Right atrium auricular region (tissue), 2 donors: Measurements from ENCODE around the gene EDN1. TPM values are rescaled to one million over a fixed set of nuclear protein-coding genes. Genes with fewer than 3 reads are reported as not detected.

Experiments
- DNase-seq: peaks from one replicate; pipeline ENCODE4 v3.0.0-alpha.2; 2019; ENCODE audit warnings: low spot score
- H3K27ac ChIP-seq, 2 donors: fragments of 200-600 bp; sonication (generic); 1 replicate in 1 of 2; 2 replicates in 1 of 2; pipeline ENCODE4 v1.5.1; 2016 to 2019
- H3K27me3 ChIP-seq, 2 donors: fragments of 200-600 bp; sonication (generic); one replicate each; pipeline versions ENCODE4 v1.5.1 to v1.6.0; 2017 to 2019
- H3K36me3 ChIP-seq: fragments of 200-600 bp; sonication (generic); one replicate; pipeline ENCODE4 v1.5.1; 2016
- H3K4me1 ChIP-seq, 2 donors: fragments of 200-600 bp; sonication (generic); one replicate each; pipeline versions ENCODE4 v1.5.1 to v1.6.0; 2017 to 2019
- H3K4me3 ChIP-seq, 2 donors: fragments of 200-600 bp; sonication (generic); 1 replicate in 1 of 2; 2 replicates in 1 of 2; pipeline ENCODE4 v1.5.1; 2017 to 2019; ENCODE audit warnings: mild to moderate bottlenecking in 1 of 2, moderate library complexity in 1 of 2
- H3K9me3 ChIP-seq, 2 donors: fragments of 200-600 bp; sonication (generic); one replicate each; pipeline ENCODE4 v1.5.1; 2019
- CTCF ChIP-seq, 2 donors: fragments of 200-600 bp; sonication (generic); IDR thresholded peaks; one replicate each; pipeline ENCODE4 v1.5.1; 2019; ENCODE audit warnings: antibody characterized with exemption in 2 of 2
- total RNA-seq, 2 donors: library from RNA; depleted of rRNA; stranded (reverse); fragments of >200 nt; gene quantifications; one replicate each; pipeline ENCODE4 v1.1.0, GENCODE V29; 2016

EDN1 gene
- total RNA-seq, 2 donors from 2014 or later = 9.0 to 13.4 TPM

- no peak overlapping the region for H3K4me3 ChIP-seq
- H3K4me1 ChIP-seq = no peaks in the 10 kb centered on the region
- H3K36me3 ChIP-seq = no peaks in the 10 kb centered on the region
- TF ChIP-seq CTCF (IDR thresholded peaks at IDR 0.05) = no peak
- H3K9me3 ChIP-seq = no peaks in the 10 kb centered on the region
- no peak for DNase-seq
- no peak overlapping the region for H3K27ac ChIP-seq
- no peaks in the 10 kb centered on the region for H3K27me3 ChIP-seq
These were observed 52.9 kb downstream of the EDN1 start for GRCh38 chr6:12343122-12343439.

GRCh38 chr6:12343440-12344162 lies 53.4 kb downstream of the EDN1 start:
- no peaks in the 10 kb centered on the region for H3K9me3 ChIP-seq
- no peak for DNase-seq
- no peak overlapping the region for H3K27ac ChIP-seq
- H3K4me1 ChIP-seq = no peaks in the 10 kb centered on the region
- H3K36me3 ChIP-seq = no peaks in the 10 kb centered on the region
- no peak for TF ChIP-seq CTCF (IDR thresholded peaks at IDR 0.05)
- H3K27me3 ChIP-seq = no peaks in the 10 kb centered on the region
- no peak overlapping the region for H3K4me3 ChIP-seq

GRCh38 chr6:12344296-12344695 lies 54.1 kb downstream of the EDN1 start:
- H3K27ac ChIP-seq = no peak overlapping the region
- H3K4me3 ChIP-seq = no peak overlapping the region
- no peaks in the 10 kb centered on the region for H3K9me3 ChIP-seq
- no peak for DNase-seq
- no peak for TF ChIP-seq CTCF (IDR thresholded peaks at IDR 0.05)
- H3K36me3 ChIP-seq = no peaks in the 10 kb centered on the region
- no peaks in the 10 kb centered on the region for H3K4me1 ChIP-seq
- no peaks in the 10 kb centered on the region for H3K27me3 ChIP-seq

GRCh38 chr6:12344961-12345693 lies 55.0 kb downstream of the EDN1 start:
- no peaks in the 10 kb centered on the region for H3K4me1 ChIP-seq
- H3K9me3 ChIP-seq = no peaks in the 10 kb centered on the region
- no peak for DNase-seq
- no peak overlapping the region for H3K27ac ChIP-seq
- no peaks in the 10 kb centered on the region for H3K36me3 ChIP-seq
- H3K27me3 ChIP-seq = no peaks in the 10 kb centered on the region
- no peak for TF ChIP-seq CTCF (IDR thresholded peaks at IDR 0.05)
- no peak overlapping the region for H3K4me3 ChIP-seq

- Histone ChIP-seq H3K36me3 (no peaks in the 10 kb centered on the region), H3K27ac (no peak overlapping the region), H3K27me3 (no peaks in the 10 kb centered on the region), H3K4me3 (no peak overlapping the region), H3K9me3 (no peaks in the 10 kb centered on the region), H3K4me1 (no peaks in the 10 kb centered on the region)
- DNase-seq = no peak
- TF ChIP-seq CTCF (IDR thresholded peaks at IDR 0.05) = no peak
These were observed 55.5 kb downstream of the EDN1 start for GRCh38 chr6:12345694-12346058.
